IPS-20b (cell line): ENCODE results near the gene PRM1.

Experiments
- H3K27ac ChIP-seq: one replicate; pipeline ENCODE4 v1.5.1; 2013; ENCODE audit warnings: low read length
- H3K27me3 ChIP-seq: 2 replicates; pipeline ENCODE4 v1.6.1; 2013; ENCODE audit warnings: mild to moderate bottlenecking, low read length, inconsistent platforms; ENCODE audit not compliant: insufficient read depth
- H3K36me3 ChIP-seq: 2 replicates; pipeline ENCODE4 v1.6.1; 2013; ENCODE audit warnings: low read depth, mild to moderate bottlenecking, inconsistent platforms, low read length, moderate library complexity; ENCODE audit not compliant: insufficient read depth
- H3K4me1 ChIP-seq: 2 replicates; pipeline ENCODE4 v1.6.1; 2013; ENCODE audit warnings: mild to moderate bottlenecking, control low read depth, inconsistent platforms, low read length, moderate library complexity; ENCODE audit not compliant: insufficient read depth
- H3K4me3 ChIP-seq: 2 replicates; pipeline ENCODE4 v1.5.1; 2013; ENCODE audit warnings: mild to moderate bottlenecking, low read length, inconsistent platforms
- H3K9ac ChIP-seq: 2 replicates; pipeline ENCODE4 v1.6.1; 2013; ENCODE audit warnings: low read depth, mild to moderate bottlenecking, inconsistent platforms, low read length, moderate library complexity
- H3K9me3 ChIP-seq: 2 replicates; pipeline ENCODE4 v1.6.1; 2013; ENCODE audit warnings: mild to moderate bottlenecking, low read depth, low read length, inconsistent platforms; ENCODE audit not compliant: insufficient read depth

The PRM1 gene

DNA sequence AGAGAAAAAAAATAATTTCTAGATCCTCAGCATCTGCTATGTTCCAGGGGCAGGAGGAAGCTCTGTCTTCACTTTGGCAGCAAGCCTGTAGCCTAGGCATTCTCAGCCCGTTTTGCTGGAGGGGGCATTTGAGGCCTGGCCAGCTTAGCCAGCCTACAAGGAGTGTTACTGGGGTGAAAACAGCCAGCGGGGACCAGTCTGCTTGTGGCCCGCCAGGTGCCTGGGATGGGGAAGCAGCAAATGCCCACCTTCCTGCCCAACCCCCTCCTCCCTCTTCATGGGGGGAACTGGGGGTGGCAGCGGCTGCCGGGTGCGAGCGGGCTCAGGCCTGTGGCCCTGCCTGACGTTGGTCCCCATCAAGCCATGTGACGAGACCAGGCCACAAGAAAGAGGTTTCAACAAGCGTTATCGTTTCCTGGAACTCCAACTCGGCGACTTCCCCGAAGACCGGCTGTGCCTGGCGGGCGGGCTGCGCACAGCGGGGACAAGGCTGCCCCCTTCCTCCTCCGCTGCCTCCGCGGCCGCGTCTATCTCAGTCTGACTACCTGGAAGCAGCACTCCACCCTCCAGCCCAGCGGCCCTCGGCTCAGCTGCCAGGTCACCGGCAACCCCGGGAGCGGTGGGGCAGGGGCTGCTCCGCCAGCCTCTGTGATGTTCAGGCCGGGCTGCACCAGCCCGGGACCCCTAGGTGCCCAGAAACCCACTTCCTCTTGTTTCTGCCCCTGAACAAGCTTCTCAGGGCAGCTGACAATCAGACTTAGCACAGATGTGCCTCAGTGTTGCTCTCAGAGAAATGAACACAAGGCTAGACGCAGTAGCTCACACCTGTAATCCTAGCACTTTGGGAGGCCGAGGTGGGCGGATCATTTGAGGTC, 48.0 kb downstream of the PRM1 start:
- no peaks in the 10 kb centered on the region for H3K27me3 ChIP-seq
- H3K4me3 ChIP-seq, result no peak overlapping the region
- no peaks in the 10 kb centered on the region for H3K36me3 ChIP-seq
- no peaks in the 10 kb centered on the region; the same call in 1 of the 2 replicates for H3K4me1 ChIP-seq
- H3K9me3 ChIP-seq, result no peaks in the 10 kb centered on the region
- H3K9ac ChIP-seq, result no peak overlapping the region
- H3K27ac ChIP-seq, result no peak overlapping the region

DNA sequence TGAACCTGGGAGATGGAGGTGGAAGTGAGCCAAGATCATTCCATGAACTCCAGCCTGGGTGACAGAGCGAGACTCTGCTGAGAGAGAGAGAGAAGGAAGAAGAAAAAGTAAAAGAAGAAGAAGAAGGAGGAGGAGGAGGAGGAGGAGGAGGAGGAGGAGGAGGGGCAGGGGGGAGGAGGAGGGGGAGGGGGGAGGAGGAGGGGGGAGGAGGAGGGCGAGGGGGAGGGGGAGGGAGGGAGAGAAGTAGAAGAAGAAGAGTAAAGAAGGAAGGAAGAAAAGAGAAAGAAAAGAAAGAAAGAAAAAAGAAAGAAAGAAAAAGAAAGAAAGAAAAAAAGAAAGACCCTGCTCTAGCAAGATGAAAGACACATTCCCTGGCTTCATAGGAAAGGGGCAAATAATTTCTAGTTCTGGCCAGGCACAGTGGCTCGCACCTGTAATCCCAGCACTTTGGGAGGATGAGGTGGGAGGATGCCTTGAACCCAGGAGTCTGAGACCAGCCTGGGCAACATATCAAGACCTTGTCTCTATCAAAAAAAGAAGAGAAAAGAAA, 48.8 kb downstream of the PRM1 start:
- no peak overlapping the region for H3K27ac ChIP-seq
- H3K36me3 ChIP-seq, result no peaks in the 10 kb centered on the region
- no peaks in the 10 kb centered on the region for H3K9me3 ChIP-seq
- no peak overlapping the region for H3K9ac ChIP-seq
- H3K4me3 ChIP-seq, result no peak overlapping the region
- no peaks in the 10 kb centered on the region for H3K27me3 ChIP-seq
- H3K4me1 ChIP-seq, result no peaks in the 10 kb centered on the region; the same call in 1 of the 2 replicates

DNA sequence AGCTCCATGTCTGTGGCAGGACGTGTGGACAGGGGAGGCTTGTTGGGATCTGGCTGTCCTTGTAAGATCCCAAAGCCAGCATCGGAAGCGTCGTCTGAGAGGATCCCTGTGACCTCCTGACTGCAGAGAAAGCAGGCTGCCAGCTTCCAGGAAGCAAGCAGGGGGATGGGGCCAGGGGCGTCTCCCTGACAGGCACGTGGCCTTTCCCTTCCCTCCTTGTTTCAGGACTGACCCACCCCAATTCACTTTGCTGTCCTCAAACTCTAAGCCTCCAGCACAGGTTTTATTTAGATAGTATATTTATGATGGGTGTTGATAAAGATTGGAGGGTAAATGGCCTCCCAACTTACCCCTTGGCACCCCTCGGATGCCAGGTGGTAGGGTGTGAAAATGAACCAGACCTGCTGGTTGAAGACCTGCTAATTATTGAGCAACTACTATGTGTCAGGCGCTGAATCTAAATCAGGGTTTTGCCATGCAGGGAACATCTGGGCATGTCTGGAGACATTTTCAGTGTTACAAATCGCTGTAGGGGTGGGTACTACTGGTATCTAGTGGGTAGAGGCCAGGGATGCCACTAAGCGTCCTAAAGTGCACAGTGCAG, 49.7 kb downstream of the PRM1 start:
- Histone ChIP-seq H3K4me1 (no peaks in the 10 kb centered on the region; the same call in 1 of the 2 replicates), H3K27ac (no peak overlapping the region), H3K9ac (no peak overlapping the region), H3K9me3 (no peaks in the 10 kb centered on the region), H3K36me3 (no peaks in the 10 kb centered on the region), H3K4me3 (no peak overlapping the region), H3K27me3 (no peaks in the 10 kb centered on the region)
